SK-N-MC (cell line): ENCODE results near the gene MYF6.

Source experiments
- EZH2 ChIP-seq: fragments of 200-600 bp; sonication (generic); IDR thresholded peaks from one replicate; pipeline ENCODE4 v1.6.1; 2017; ENCODE audit warnings: antibody characterized with exemption
- FOXP2 ChIP-seq: optimal IDR thresholded peaks from 2 replicates; pipeline ENCODE3; 2011; ENCODE audit warnings: mild to moderate bottlenecking, moderate library complexity; ENCODE audit not compliant: insufficient read depth; ENCODE audit errors: extremely low read length, control extremely low read depth
- POLR2AphosphoS5 ChIP-seq: IDR thresholded peaks from 2 replicates; pipeline ENCODE4 v1.6.1; 2012; ENCODE audit warnings: mild to moderate bottlenecking, low read depth, low read length, borderline replicate concordance

DNA sequence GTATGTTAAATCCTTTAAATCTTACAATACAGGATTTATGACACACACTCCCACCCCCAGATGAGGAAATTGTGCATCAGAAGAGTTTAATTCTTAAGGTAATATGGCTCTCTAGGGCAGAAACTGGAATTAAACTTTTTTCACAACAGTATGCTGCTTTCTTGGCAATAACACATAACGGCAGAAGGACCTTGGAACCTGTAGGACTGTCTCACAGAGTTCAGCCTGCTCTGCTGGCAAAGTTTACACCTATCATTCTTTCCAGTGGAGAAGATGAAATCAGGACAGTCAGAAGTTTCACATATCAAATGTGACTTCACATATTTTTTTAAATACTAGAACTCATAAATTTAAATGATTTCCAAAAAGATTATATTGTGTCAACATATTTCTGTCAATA, 30.6 kb upstream of the MYF6 start:
- TF ChIP-seq EZH2 = no peak
- TF ChIP-seq POLR2AphosphoS5 = no peak
- no peak for TF ChIP-seq FOXP2
